HT1080 (cell line): ENCODE results near the gene WDFY4. TPM values are rescaled to one million over a fixed set of nuclear protein-coding genes. Genes with fewer than 3 reads are reported as not detected.

Source experiments
- DNase-seq: peaks from one replicate; pipeline ENCODE4 v3.0.0-alpha.2; 2015; ENCODE audit warnings: low read depth
- small RNA-seq: library from RNA; depleted of rRNA; stranded (forward); fragments of <200 nt; gene quantifications from one replicate; pipeline ENCODE3, GENCODE V24; 2014
- total RNA-seq: library from RNA; depleted of rRNA; stranded (reverse); fragments of >200 nt; shearing (Covaris generic); gene quantifications from 2 replicates; pipeline ENCODE4 v1.2.3, GENCODE V29; 2014; rRNA removed

The WDFY4 gene
- total RNA-seq, 1 experiment from 2014 or later: 0.69 TPM

- DNase-seq: no peak
Measured at GRCh38 chr10:49009199-49009979, 324.7 kb downstream of the WDFY4 start.

GRCh38 chr10:49010295-49010694, 325.6 kb downstream of the WDFY4 start:
- DNase-seq: no peak

GRCh38 chr10:49010865-49011264, 326.2 kb downstream of the WDFY4 start:
- DNase-seq: no peak

- no peak for DNase-seq
Measured at GRCh38 chr10:49011756-49012155, 327.1 kb downstream of the WDFY4 start.

- no peak for DNase-seq
Measured at GRCh38 chr10:49012603-49013002, 327.9 kb downstream of the WDFY4 start.

GRCh38 chr10:49015700-49016099, 331.0 kb downstream of the WDFY4 start:
- DNase-seq: no peak

- no peak for DNase-seq
Measured at GRCh38 chr10:49021685-49022084, 337.0 kb downstream of the WDFY4 start.

- no peak for DNase-seq
Measured at GRCh38 chr10:49023071-49023470, 338.4 kb downstream of the WDFY4 start.

GRCh38 chr10:49023752-49024151, 339.1 kb downstream of the WDFY4 start:
- DNase-seq: no peak

GRCh38 chr10:49024484-49024883, 339.8 kb downstream of the WDFY4 start:
- DNase-seq: no peak

GRCh38 chr10:49025347-49025983, 340.8 kb downstream of the WDFY4 start:
- no peak for DNase-seq

- no peak for DNase-seq
Measured at GRCh38 chr10:49028639-49029038, 344.0 kb downstream of the WDFY4 start.

GRCh38 chr10:49029666-49030065, 345.0 kb downstream of the WDFY4 start:
- DNase-seq: no peak

Small RNA genes lying within 50 kb of the gene (small RNA-seq; reads per million reads assigned to genes)
- gene MIR4294: not detected

Other genes with a start within 250 kb of the WDFY4 start
- gene ARHGAP22, start 79.8 kb upstream of the WDFY4 start, total RNA-seq: 68.7 and 70.8 TPM in 2 replicates